CD4-positive, alpha-beta T cell treated with Interferon alpha-2 for 1 hour (primary cell): ENCODE results near the gene TBC1D1.
"Not testable (repeated sequence)": the region's sequence is repeated elsewhere in the genome, so short reads cannot be mapped to it uniquely, and the experiment has no call there.

Source experiments
- DNase-seq, 2 donors: peaks; one replicate each; pipeline ENCODE4 v3.0.0-alpha.2; 2020 to 2022

The TBC1D1 gene

GRCh38 chr4:37968747-37969146 lies 77.9 kb downstream of the TBC1D1 start:
- no peak for DNase-seq

GRCh38 chr4:37970702-37971101 lies 79.8 kb downstream of the TBC1D1 start:
- DNase-seq, result peak; percentile 72 to 80

DNA sequence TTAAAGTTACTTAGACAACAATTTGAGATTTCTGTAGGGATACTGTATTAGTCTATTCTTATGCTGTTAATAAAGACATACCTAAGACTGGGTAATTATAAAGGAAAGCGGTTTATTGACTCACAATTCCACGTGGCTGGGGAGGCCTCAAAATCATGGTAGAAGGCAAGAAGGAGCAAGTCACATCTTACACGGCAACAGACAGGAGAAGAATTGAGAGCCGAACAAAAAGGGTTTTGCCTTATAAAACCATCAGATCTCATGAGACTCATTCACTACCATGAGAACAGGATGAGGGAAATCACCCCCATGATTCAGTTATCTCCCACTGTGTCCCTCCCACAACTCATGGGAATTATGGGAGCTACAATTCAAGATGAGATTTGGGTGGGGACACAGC lies 80.3 kb downstream of the TBC1D1 start:
- DNase-seq, result no peak

DNA sequence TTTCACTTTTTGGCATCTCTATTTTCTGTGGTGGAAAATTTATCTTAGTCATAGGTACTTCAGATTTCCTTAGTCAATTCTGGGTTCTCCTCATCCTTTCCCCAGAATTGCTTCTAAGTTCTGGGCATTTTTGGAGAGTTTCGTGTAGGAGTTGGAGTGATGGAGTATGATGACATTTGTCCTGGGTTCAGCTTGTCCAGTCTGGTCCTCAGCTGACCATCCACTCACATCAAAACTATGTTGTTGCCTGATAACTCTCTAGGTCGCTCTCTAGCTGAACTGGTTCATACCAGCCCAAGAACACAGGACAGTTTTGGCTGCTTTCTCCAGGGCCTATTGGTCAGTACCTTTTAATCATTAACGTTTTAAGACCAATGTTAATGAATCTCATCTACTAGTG lies 82.6 kb downstream of the TBC1D1 start:
- DNase-seq, result no peak

DNA sequence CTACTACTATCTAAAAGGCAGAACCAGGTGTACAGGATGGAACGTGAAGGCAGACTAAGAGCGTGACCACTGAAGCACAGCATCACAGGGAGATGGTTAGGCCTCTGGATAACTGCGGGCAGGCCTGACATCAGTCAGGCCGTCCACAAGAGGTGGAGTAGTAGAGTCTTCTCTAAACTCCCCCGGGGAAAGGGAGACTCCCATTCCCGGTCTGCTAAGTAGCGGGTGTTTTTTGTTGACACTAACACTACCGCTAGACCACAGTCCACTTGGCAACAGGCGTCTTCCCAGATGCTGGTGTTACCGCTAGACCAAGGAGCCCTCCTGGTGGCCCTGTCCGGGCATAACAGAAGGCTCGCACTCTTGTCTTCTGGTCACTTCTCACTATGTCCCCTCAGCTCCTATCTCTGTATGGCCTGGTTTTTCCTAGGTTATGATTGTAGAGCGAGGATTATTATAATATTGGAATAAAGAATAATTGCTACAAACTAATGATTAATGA lies 84.5 kb downstream of the TBC1D1 start:
- not testable (repeated sequence) for DNase-seq

DNA sequence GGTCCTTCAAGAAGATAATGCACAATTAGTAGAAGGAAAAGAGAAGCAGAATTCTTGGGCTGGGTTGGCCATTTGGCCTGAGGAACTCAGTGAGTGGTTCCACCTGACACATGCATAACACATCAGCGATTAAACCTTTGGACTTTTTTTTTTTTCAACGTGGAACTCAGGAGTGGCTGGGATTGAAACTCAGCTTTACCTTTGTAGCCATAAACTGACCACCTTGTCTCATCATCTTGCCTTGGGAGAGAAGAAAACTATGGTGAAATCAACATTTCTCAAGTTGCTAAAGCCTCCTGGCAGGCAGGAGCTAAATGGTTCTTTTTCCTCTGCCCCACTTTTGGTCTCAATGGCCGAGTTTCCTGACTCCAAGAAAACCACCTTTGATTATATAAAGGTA lies 85.6 kb downstream of the TBC1D1 start:
- no peak for DNase-seq

DNA sequence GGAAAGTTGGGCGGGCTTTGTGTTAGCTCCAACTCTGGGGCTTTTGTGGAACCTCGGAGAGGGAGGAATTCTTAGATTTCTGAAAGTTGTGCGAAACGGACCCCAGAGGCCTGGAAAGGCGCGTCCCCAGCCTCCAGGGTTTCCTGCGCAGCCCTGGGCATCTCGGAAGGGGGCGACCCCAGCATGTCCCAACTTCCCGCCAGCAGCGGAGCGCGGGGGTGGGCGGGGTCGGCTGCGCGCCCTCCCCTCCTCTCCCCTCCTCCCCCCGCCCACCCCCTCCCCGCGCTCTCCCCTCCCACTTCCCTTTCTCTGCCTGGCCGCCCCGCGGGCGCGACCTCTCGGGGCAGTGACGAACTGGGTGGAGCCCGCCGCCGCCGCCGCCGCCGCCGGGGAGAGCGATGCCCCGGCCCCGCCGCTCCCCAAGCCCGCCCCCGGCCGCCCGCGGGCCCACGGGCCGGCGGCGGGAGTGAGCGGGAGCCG lies 86.1 kb downstream of the TBC1D1 start:
- peak; percentile 85 to 89 for DNase-seq

DNA sequence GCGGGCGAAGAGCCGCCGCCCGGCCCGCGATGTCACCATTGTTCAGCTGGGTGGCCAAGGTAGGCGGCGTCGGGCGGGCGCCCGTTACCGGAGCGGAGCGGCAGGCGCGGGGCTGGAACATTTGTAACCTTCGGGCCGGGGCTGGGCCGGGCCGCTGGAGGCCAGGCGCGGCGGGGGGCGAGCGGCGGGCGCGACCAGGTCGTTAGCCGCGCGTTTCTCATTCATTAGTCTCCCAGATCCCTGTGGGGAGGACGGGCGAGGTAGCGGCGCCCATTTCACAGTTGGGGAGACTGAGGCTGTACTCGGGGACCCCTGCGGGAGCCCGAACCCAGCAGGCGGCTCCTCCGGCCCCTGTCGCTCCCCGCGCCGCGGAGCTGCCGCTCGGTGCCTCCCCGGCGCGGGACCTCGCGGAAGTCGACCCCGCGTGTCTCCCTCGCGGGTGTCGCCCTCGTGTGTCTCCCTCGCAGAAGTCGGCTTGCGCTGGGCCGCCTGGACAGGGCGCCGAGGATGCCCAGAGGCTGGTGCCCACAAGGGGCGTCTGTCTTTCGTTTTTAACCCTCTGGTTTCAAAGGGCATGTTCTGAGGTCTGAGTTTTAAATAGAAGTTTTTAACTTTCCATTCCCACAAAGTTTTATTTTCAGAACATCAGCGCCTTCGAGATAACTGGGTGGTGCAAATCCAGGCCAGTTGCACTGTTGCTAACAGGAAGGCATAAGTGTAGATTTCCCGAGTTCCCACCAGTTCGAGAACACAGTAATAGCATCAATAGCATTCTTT lies 86.8 kb downstream of the TBC1D1 start:
- peak; percentile 82 to 83 for DNase-seq

- peak in 1 of 2 donors; percentile 13 for DNase-seq
Measured at GRCh38 chr4:37978248-37978924, 87.5 kb downstream of the TBC1D1 start.

- DNase-seq, result no peak
Measured at GRCh38 chr4:37980246-37980645, 89.4 kb downstream of the TBC1D1 start.

DNA sequence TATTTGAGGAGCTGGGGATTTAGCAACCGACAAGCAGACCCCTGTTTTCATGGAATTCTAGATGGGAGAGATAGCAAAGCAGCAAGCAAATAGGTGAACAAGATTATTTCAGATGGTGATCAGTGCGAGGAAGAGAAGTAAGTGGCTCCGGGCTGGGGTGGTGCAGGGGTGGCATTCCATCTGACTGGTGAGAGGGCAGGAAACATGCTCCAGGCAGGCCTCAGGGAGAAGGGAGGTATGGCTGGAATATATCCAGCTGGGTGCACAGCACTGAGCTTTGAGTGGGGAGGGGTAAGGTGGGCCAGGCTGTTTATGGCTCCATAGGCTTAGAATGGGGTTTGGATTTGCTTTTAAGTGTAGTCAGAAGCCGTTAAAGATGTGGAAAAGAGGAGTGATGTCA lies 90.5 kb downstream of the TBC1D1 start:
- no peak for DNase-seq

GRCh38 chr4:37981844-37982720 lies 91.2 kb downstream of the TBC1D1 start:
- no peak for DNase-seq

GRCh38 chr4:37982736-37983135 lies 91.9 kb downstream of the TBC1D1 start:
- no peak for DNase-seq

DNA sequence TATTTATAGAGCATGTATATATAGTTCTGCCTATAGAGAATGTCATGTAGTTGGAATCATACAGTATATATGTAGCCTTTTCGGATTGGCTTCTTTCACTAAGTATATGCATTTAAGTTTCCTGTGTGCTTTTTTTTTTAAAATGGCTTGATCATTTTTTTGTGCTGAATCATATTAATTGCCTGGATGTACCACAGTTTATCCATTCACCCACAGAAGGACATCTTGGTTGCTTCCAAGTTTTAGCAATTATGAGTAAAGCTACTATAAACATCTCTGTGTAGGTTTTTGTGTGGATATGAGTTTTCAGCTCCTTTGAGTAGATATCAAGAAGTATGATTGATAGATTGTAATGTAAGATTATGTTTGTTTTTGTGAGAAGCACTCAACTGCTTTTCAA lies 93.1 kb downstream of the TBC1D1 start:
- no peak for DNase-seq

GRCh38 chr4:37985730-37986275 lies 94.9 kb downstream of the TBC1D1 start:
- DNase-seq, result no peak

DNA sequence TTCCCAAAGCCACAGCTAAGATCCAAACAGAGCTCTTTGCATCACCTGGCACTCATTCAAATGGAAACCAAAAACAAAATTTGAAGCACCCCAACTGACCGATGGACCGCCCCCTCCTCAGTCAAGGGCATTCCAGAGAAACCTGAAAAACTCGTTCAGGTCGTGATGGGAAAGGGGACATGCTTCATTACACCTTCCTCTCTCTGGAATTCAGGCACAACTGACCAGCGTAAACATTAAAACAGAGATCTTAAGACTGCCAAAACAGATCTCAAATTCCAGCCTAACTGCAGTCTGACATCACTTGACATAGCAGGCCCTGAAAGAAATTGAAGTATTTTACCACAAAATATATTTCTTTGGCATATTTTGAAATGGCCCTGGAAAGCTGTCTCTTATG lies 97.8 kb downstream of the TBC1D1 start:
- DNase-seq, result no peak

DNA sequence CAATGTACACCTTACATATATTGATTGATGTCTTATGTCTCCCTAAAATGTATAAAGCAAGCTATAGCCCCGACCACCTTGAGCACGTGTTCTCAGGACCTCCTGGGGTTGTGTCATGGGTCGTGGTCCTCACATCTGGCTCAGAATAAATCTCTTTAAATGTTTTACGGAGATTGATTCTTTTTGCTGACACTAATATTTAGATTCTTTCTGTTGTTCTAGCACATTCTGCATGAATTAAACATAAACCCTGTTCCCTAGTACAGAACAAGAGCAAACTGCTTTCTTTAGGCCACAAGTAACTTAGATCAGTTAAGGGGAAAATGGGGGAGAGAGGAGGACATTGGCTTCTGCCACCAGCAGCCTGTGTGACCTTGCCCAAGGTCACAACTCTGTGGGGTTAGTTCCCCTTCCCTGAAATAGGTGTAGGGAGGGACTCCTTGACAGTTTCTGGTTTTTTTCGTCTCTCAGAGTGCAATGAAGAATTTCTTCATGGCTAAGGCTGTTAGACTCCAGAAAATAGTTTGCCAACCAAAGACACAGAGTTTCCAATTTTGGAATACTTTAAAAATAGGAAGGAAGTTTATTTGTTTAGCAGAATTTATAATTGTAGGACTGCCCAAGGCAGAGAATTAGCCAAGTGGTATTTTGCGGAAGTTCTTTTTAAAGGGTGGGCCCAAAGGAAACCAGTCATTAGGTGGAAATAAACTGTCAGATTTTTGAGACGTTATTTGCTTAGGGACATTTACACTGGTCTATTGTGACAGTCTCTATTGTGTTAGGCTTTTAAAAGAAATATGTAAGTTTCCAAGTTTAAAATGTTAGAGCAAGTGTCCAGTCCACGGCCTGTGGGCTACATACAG lies 98.7 kb downstream of the TBC1D1 start:
- DNase-seq, result no peak

- DNase-seq, result no peak
Measured at GRCh38 chr4:37990731-37991245, 99.9 kb downstream of the TBC1D1 start.

GRCh38 chr4:37991623-37992410 lies 100.9 kb downstream of the TBC1D1 start:
- DNase-seq, result no peak

- no peak for DNase-seq
Measured at GRCh38 chr4:37993806-37994205, 102.9 kb downstream of the TBC1D1 start.

DNA sequence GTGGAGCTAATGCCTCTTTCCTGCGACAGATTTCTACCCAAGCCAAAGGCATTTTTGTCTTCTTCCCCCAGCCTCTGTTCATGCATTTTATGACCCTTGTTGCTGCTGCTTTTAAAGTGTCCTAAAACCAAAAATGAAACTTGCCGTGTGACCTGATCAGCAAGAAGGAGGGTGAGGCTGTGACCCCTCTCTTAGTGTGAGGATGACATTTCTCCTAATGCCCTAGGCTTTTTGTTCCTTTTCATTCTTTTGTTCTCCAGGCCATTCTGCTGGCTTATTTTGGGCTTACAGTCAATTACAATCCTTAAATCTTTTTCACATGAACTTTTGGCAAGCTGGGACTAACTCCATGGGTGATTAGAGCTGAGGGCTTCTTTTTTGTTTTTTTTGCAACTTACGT lies 103.7 kb downstream of the TBC1D1 start:
- no peak for DNase-seq
